HG02610 (cell line): ENCODE data around the gene HBE1.
"Not testable (repeated sequence)": the region's sequence is repeated elsewhere in the genome, so short reads cannot be mapped to it uniquely, and the experiment has no call there.

ENCODE experiments used
- ATAC-seq: cut with Tn5 transposase; IDR thresholded peaks from one replicate; pipeline ENCODE4 v1.9.1; 2021; ENCODE audit warnings: mild to moderate bottlenecking, moderate library complexity; ENCODE audit not compliant: unreplicated experiment

Gene HBE1

GRCh38 chr11:5254023-5254422, 15.7 kb downstream of the HBE1 start:
- ATAC-seq = not testable (repeated sequence)

GRCh38 chr11:5253440-5253839, 16.3 kb downstream of the HBE1 start:
- not testable (repeated sequence) for ATAC-seq

- ATAC-seq = no peak
Measured at GRCh38 chr11:5252919-5253265, 16.9 kb downstream of the HBE1 start.

- ATAC-seq = no peak
Measured at GRCh38 chr11:5252192-5252918, 17.4 kb downstream of the HBE1 start.

- no peak for ATAC-seq
Measured at GRCh38 chr11:5251746-5252145, 18.0 kb downstream of the HBE1 start.

- ATAC-seq = no peak
Measured at GRCh38 chr11:5250543-5251204, 19.1 kb downstream of the HBE1 start.

- not testable (repeated sequence) for ATAC-seq
Measured at GRCh38 chr11:5249807-5250396, 19.8 kb downstream of the HBE1 start, which contains the start of gene HBG1. TSS of gene HBG1 (minus strand) at chr11:5249857. CDS start at chr11:5249804, 53 bp downstream.

- not testable (repeated sequence) for ATAC-seq
Measured at GRCh38 chr11:5248498-5248897, 21.2 kb downstream of the HBE1 start.

- ATAC-seq = no peak
Measured at GRCh38 chr11:5247472-5248192, 22.1 kb downstream of the HBE1 start.

GRCh38 chr11:5246772-5247471, 22.8 kb downstream of the HBE1 start:
- ATAC-seq = no peak

GRCh38 chr11:5245155-5245554, 24.6 kb downstream of the HBE1 start:
- no peak for ATAC-seq

GRCh38 chr11:5243816-5244180, 25.9 kb downstream of the HBE1 start:
- no peak for ATAC-seq

GRCh38 chr11:5242933-5243815, 26.6 kb downstream of the HBE1 start:
- no peak for ATAC-seq

GRCh38 chr11:5242208-5242607, 27.5 kb downstream of the HBE1 start:
- no peak for ATAC-seq

GRCh38 chr11:5241458-5241857, 28.3 kb downstream of the HBE1 start:
- ATAC-seq = no peak

- no peak for ATAC-seq
Measured at GRCh38 chr11:5240458-5240857, 29.3 kb downstream of the HBE1 start.

GRCh38 chr11:5240056-5240455, 29.7 kb downstream of the HBE1 start:
- ATAC-seq = no peak

- ATAC-seq = no peak
Measured at GRCh38 chr11:5239046-5239445, 30.7 kb downstream of the HBE1 start.

- no peak for ATAC-seq
Measured at GRCh38 chr11:5238486-5238885, 31.3 kb downstream of the HBE1 start.

GRCh38 chr11:5237420-5237819, 32.3 kb downstream of the HBE1 start:
- ATAC-seq = no peak
